Adrenal gland (tissue), 5 donors: ENCODE measurements around the gene RIPOR2.

Experiments
- CTCF ChIP-seq, 6 experiments: fragments of 450-650 bp in 4 of 6; fragments of 200-600 bp in 2 of 6; sonication (generic) in 1 of 6; IDR thresholded peaks; 1 replicate in 5 of 6; 2 replicates in 1 of 6; pipeline versions ENCODE4 v1.5.1 to v1.8.0; 2016 to 2021; ENCODE audit warnings: antibody characterized with exemption in 6 of 6, mild to moderate bottlenecking in 2 of 6, moderate library complexity in 1 of 6
- POLR2A ChIP-seq, 2 donors: fragments of 450-650 bp; IDR thresholded peaks; one replicate each; pipeline ENCODE4 v1.6.1; 2017; ENCODE audit warnings: antibody characterized with exemption in 2 of 2, mild to moderate bottlenecking in 2 of 2, moderate library complexity in 1 of 2
- donor health status: DM: no; HTN: no; CAD: no.

- TF ChIP-seq CTCF (IDR thresholded peaks at IDR 0.05) (no peak), POLR2A (IDR thresholded peaks at IDR 0.05) (no peak)
These were observed 45.3 kb downstream of the RIPOR2 start for GRCh38 chr6:24890471-24890870.
